Measurements from ENCODE around the gene KRT2. TPM values are rescaled to one million over a fixed set of nuclear protein-coding genes. Genes with fewer than 3 reads are reported as not detected.

The KRT2 gene
- total and polyA plus RNA-seq, 10 donors: 0.07 to 0.52 (median 0.34) TPM; not detected in 4

- intact Hi-C loops (cut with DNase I; ENCODE audit: low total_unique reads): no loop called here
- H3K4me3 ChIP-seq: no peak overlapping the region
- DNase-seq: no peak
- TF ChIP-seq POLR2AphosphoS5 (IDR thresholded peaks at IDR 0.05): no peak
- no peak for TF ChIP-seq POLR2A (IDR thresholded peaks at IDR 0.05)
- no peak for TF ChIP-seq CTCF (IDR thresholded peaks at IDR 0.05 in 8 of 11, conservative IDR thresholded peaks at IDR 0.05 in 3 of 11)
- H3K4me1 ChIP-seq: no peaks in the 10 kb centered on the region
- no peak overlapping the region for H3K27ac ChIP-seq
- peaks cover 0 to 39% (median 4%) of the 10 kb centered on the region in 7 donors for H3K27me3 ChIP-seq (replicated peaks in 1 of 7)
- 73 to 82% (median 79%) methylated on average over 7 of the region's 7 CpGs for WGBS, 5 donors
- H3K9me3 ChIP-seq: no peaks in the 10 kb centered on the region
- H3K36me3 ChIP-seq: no peaks in the 10 kb centered on the region
These were observed 45.3 kb downstream of the KRT2 start for GRCh38 chr12:52606581-52607218.

- intact Hi-C loops (cut with DNase I; ENCODE audit: low total_unique reads): no loop called here
- no peak overlapping the region for H3K4me3 ChIP-seq
- H3K9me3 ChIP-seq: no peaks in the 10 kb centered on the region
- no peak overlapping the region for H3K27ac ChIP-seq
- DNase-seq: no peak
- TF ChIP-seq POLR2AphosphoS5 (IDR thresholded peaks at IDR 0.05) (no peak), POLR2A (IDR thresholded peaks at IDR 0.05) (no peak), CTCF (IDR thresholded peaks at IDR 0.05 in 8 of 11, conservative IDR thresholded peaks at IDR 0.05 in 3 of 11) (no peak)
- H3K4me1 ChIP-seq: peaks cover 0 to 5% (median 0%) of the 10 kb centered on the region in 6 donors
- peaks cover 0 to 43% (median 10%) of the 10 kb centered on the region in 7 donors for H3K27me3 ChIP-seq (replicated peaks in 1 of 7)
- 63 to 91% (median 78%) methylated on average over 3 of the region's 3 CpGs for WGBS, 5 donors
- H3K36me3 ChIP-seq: no peaks in the 10 kb centered on the region
These were observed 45.9 kb downstream of the KRT2 start for GRCh38 chr12:52606096-52606495.

GRCh38 chr12:52605542-52605941, 46.5 kb downstream of the KRT2 start:
- peaks cover 0 to 43% (median 14%) of the 10 kb centered on the region in 7 donors for H3K27me3 ChIP-seq (replicated peaks in 1 of 7)
- no peaks in the 10 kb centered on the region for H3K9me3 ChIP-seq
- no peak for TF ChIP-seq POLR2AphosphoS5 (IDR thresholded peaks at IDR 0.05)
- TF ChIP-seq POLR2A (IDR thresholded peaks at IDR 0.05): no peak
- TF ChIP-seq CTCF (IDR thresholded peaks at IDR 0.05 in 8 of 11, conservative IDR thresholded peaks at IDR 0.05 in 3 of 11): no peak
- H3K36me3 ChIP-seq: no peaks in the 10 kb centered on the region
- 81 to 91% (median 90%) methylated on average over 1 of the region's 1 CpG for whole genome bisulfite sequencing, 5 donors
- no peak overlapping the region for H3K4me3 ChIP-seq
- intact Hi-C loops (cut with DNase I; ENCODE audit: low total_unique reads): no loop called here
- peaks cover 0 to 6% (median 0%) of the 10 kb centered on the region in 6 donors for H3K4me1 ChIP-seq
- H3K27ac ChIP-seq: no peak overlapping the region
- no peak for DNase-seq

GRCh38 chr12:52604859-52605258, 47.2 kb downstream of the KRT2 start:
- TF ChIP-seq CTCF (IDR thresholded peaks at IDR 0.05 in 8 of 11, conservative IDR thresholded peaks at IDR 0.05 in 3 of 11) (no peak), POLR2A (IDR thresholded peaks at IDR 0.05) (no peak), POLR2AphosphoS5 (IDR thresholded peaks at IDR 0.05) (no peak)
- Histone ChIP-seq H3K27ac (no peak overlapping the region), H3K27me3 (replicated peaks in 1 of 7) (peaks cover 0 to 43% (median 14%) of the 10 kb centered on the region in 7 donors), H3K9me3 (no peaks in the 10 kb centered on the region), H3K36me3 (no peaks in the 10 kb centered on the region), H3K4me1 (peaks cover 0 to 6% (median 0%) of the 10 kb centered on the region in 6 donors), H3K4me3 (no peak overlapping the region)
- intact Hi-C loops (cut with DNase I; ENCODE audit: low total_unique reads): no loop called here
- no peak for DNase-seq

All from spleen (tissue), 11 donors.